HepG2 (cell line): ENCODE results near the gene TBC1D16. TPM values are rescaled to one million over a fixed set of nuclear protein-coding genes. Genes with fewer than 3 reads are reported as not detected.
A peak's percentile ranks its signal among the peaks of the same experiment; 100 is the strongest.

ENCODE experiments used
- ATAC-seq: fragments of 200-7000 bp; cut with Tn5 transposase; 3 replicates; pipeline ENCODE4 v1.9.1; 2020; ENCODE audit warnings: mild to moderate bottlenecking, moderate library complexity
- BruUV-seq: library from RNA; stranded (reverse); fragments of 400-500 nt; replicated peaks from 2 replicates; lab custom pipeline; 2021; lab: Mats Ljungman, UMichigan
- CTCF ChIA-PET: fragments of 300-600 bp; formaldehyde crosslinking; extraction: SDS; loops from one replicate; lab custom pipeline; 2021; ENCODE audit warnings: low total read pairs, inconsistent platforms, low intra/inter-chr PET ratio; lab: Yijun Ruan, JAX
- POLR2A ChIA-PET: fragments of 350-600 bp; sonication (Branson Sonifier 250); formaldehyde crosslinking; loops from one replicate; lab custom pipeline; 2020; ENCODE audit warnings: antibody characterized with exemption, inconsistent platforms; lab: Yijun Ruan, JAX
- DNase-seq: peaks from one replicate; pipeline ENCODE4 v3.0.0-alpha.2; 2015; ENCODE audit warnings: low spot score
- FAIRE-seq: peaks from 3 replicates; lab custom pipeline; 2011; peaks lifted over from hg19 to GRCh38; lab: Jason Lieb, UNC
- H2AFZ ChIP-seq: one replicate; pipeline ENCODE4 v1.6.1; 2011; ENCODE audit warnings: low read length, inconsistent platforms
- H3K27ac ChIP-seq: fragments of 300-600 bp; 3 replicates; pipeline ENCODE4 v1.8.0; 2011; ENCODE audit warnings: mixed run types, mild to moderate bottlenecking, mixed read lengths, low read length, inconsistent platforms; ENCODE audit not compliant: insufficient read depth; ENCODE audit errors: extremely low read length
- H3K27me3 ChIP-seq, 2 experiments: fragments of 200-600 bp in 1 of 2; 2 replicates in 1 of 2; 3 replicates in 1 of 2; pipeline versions ENCODE4 v1.6.0 to v1.8.0; 2011; ENCODE audit warnings: low read length in 2 of 2, mild to moderate bottlenecking in 2 of 2, moderate library complexity in 2 of 2, inconsistent platforms in 1 of 2; ENCODE audit not compliant: insufficient read depth in 2 of 2, control insufficient read depth in 1 of 2
- H3K36me3 ChIP-seq, 2 experiments: fragments of 200-600 bp in 1 of 2; replicated peaks in 1 of 2; 2 replicates in 1 of 2; 3 replicates in 1 of 2; pipeline versions ENCODE4 v1.5.1 to v1.8.0; 2011; ENCODE audit warnings: low read length in 2 of 2, inconsistent platforms in 1 of 2; ENCODE audit not compliant: insufficient read depth in 2 of 2, control insufficient read depth in 1 of 2
- H3K4me1 ChIP-seq: 2 replicates; pipeline ENCODE4 v1.5.1; 2012; ENCODE audit warnings: low read length, inconsistent platforms; ENCODE audit not compliant: insufficient read depth
- H3K4me2 ChIP-seq: 2 replicates; pipeline ENCODE4 v1.6.0; 2011; ENCODE audit warnings: low read depth, low read length, inconsistent platforms
- H3K4me3 ChIP-seq, 3 experiments: fragments of 200-600 bp in 1 of 3; sonication (generic), shearing (Covaris generic) in 1 of 3; replicated peaks in 1 of 3; 2 replicates each; pipeline ENCODE4 v1.5.1; 2011 to 2016; ENCODE audit warnings: low read length in 3 of 3, inconsistent platforms in 2 of 3, low read depth in 2 of 3, mild to moderate bottlenecking in 2 of 3, control low read depth in 1 of 3, mixed read lengths in 1 of 3; ENCODE audit not compliant: insufficient read depth in 1 of 3
- H3K79me2 ChIP-seq: one replicate; pipeline ENCODE4 v1.6.1; 2011; ENCODE audit warnings: low read length, inconsistent platforms; ENCODE audit not compliant: insufficient read depth
- H3K9ac ChIP-seq: 2 replicates; pipeline ENCODE4 v1.6.0; 2011; ENCODE audit warnings: mild to moderate bottlenecking, low read depth, low read length, inconsistent platforms; ENCODE audit not compliant: insufficient read depth
- H3K9me3 ChIP-seq: 2 replicates; pipeline ENCODE4 v1.5.1; 2012; ENCODE audit warnings: mild to moderate bottlenecking, low read length
- H4K20me1 ChIP-seq: 2 replicates; pipeline ENCODE4 v1.6.0; 2011; ENCODE audit warnings: inconsistent platforms, mild to moderate bottlenecking, low read length, moderate library complexity; ENCODE audit not compliant: insufficient read depth
- AGO2 ChIP-seq: fragments of 200-400 bp; formaldehyde crosslinking; optimal IDR thresholded peaks from 2 replicates; pipeline ENCODE3; 2017; ENCODE audit warnings: mild to moderate bottlenecking, low read depth, low read length, moderate library complexity
- ELF3 ChIP-seq: IDR thresholded peaks from 2 replicates; pipeline ENCODE4 v1.6.1; 2016; ENCODE audit warnings: missing genetic modification reagents, missing compliant biosample characterization
- ELK4 ChIP-seq: sonication (generic); formaldehyde crosslinking; IDR thresholded peaks from 2 replicates; pipeline ENCODE4 v1.9.0; 2021; ENCODE audit warnings: missing genetic modification reagents, borderline replicate concordance
- NCOR1 ChIP-seq: fragments of 200-600 bp; sonication (generic); IDR thresholded peaks from 2 replicates; pipeline ENCODE4 v1.7.0; 2017; ENCODE audit warnings: antibody characterized with exemption, low read length, borderline replicate concordance
- TFDP1 ChIP-seq: IDR thresholded peaks from 2 replicates; pipeline ENCODE4 v1.6.1; 2016; ENCODE audit warnings: missing compliant biosample characterization, missing genetic modification reagents, borderline replicate concordance
- THAP11 ChIP-seq: IDR thresholded peaks from 2 replicates; pipeline ENCODE4 v1.6.1; 2016; ENCODE audit warnings: missing biosample characterization, missing genetic modification reagents
- TIGD3 ChIP-seq: sonication (generic); formaldehyde crosslinking; IDR thresholded peaks from 2 replicates; pipeline ENCODE4 v1.5.1; 2020; ENCODE audit warnings: mild to moderate bottlenecking, missing genetic modification reagents, borderline replicate concordance
- ZC3H13 ChIP-seq: sonication (generic); formaldehyde crosslinking; IDR thresholded peaks from 2 replicates; pipeline ENCODE4 v1.8.1; 2023; ENCODE audit warnings: mild to moderate bottlenecking, missing genetic modification reagents, moderate library complexity
- ZKSCAN1 ChIP-seq: fragments of 150-350 bp; IDR thresholded peaks from 2 replicates; pipeline ENCODE4 v1.6.1; 2014; ENCODE audit warnings: low read length
- ZNF318 ChIP-seq: sonication (generic); formaldehyde crosslinking; IDR thresholded peaks from 2 replicates; pipeline ENCODE4 v1.4.0; 2020; ENCODE audit warnings: mild to moderate bottlenecking, missing genetic modification reagents
- ZNF598 ChIP-seq: sonication (generic); formaldehyde crosslinking; IDR thresholded peaks from 2 replicates; pipeline ENCODE4 v1.5.1; 2020; ENCODE audit warnings: mild to moderate bottlenecking, missing genetic modification reagents, borderline replicate concordance
- ZNF614 ChIP-seq: IDR thresholded peaks from 2 replicates; pipeline ENCODE4 v1.6.1; 2018; ENCODE audit warnings: missing biosample characterization, missing genetic modification reagents, inconsistent platforms, borderline replicate concordance
- ZNF788 ChIP-seq: sonication (generic); formaldehyde crosslinking; IDR thresholded peaks from 2 replicates; pipeline ENCODE4 v1.5.0; 2020; ENCODE audit warnings: mild to moderate bottlenecking, missing genetic modification reagents, borderline replicate concordance
- WGBS: methylation state at CpG from one replicate; pipeline ENCODE4 v1.1.6; 2017; ENCODE audit warnings: low lambda C conversion rate; 5-methylcytosine and 5-hydroxymethylcytosine counted together
- in situ Hi-C: cut with HindIII; loops from 2 replicates; pipeline ENCODE4 v1.10.0; 2017; ENCODE audit warnings: low pct_unique_long_range_greater_than_20kb; ENCODE audit not compliant: extremely low pct_ligation_motif_present
- intact Hi-C: fragments of 100-400 bp; cut with micrococcal nuclease; formaldehyde crosslinking; loops from one replicate; pipeline ENCODE4 v1.10.0; 2022; ENCODE audit not compliant: unreplicated experiment
- polyA plus RNA-seq, 8 experiments: library from polyadenylated mRNA; depleted of rRNA in 3 of 8; stranded (reverse) in 7 of 8; unstranded in 1 of 8; fragments of >200 nt; fragmentation: Illumina TruSeq in 4 of 8; extraction: Trizol in 4 of 8; gene quantifications; 2 replicates each; pipeline versions ENCODE4 v1.2.1 to v1.2.3, GENCODE V29; 2011 to 2016; ENCODE audit warnings: low read depth in 4 of 8, missing spikeins in 1 of 8, mixed read lengths in 1 of 8; ENCODE audit not compliant: insufficient read depth in 1 of 8
- total RNA-seq, 5 experiments: library from RNA; depleted of rRNA; stranded (reverse); fragments of >200 nt; fragmentation: Illumina TruSeq; extraction: Trizol; gene quantifications; 2 replicates each; pipeline ENCODE4 v1.2.3, GENCODE V29; 2016; ENCODE audit warnings: low read depth in 1 of 5

TBC1D16 gene
- total and polyA plus RNA-seq, 2 of the 13 experiments (the other 11 are each of a cell fraction or from before 2014, with no cell fraction given): 14.9 to 24.9 TPM

- POLR2A ChIA-PET: interaction anchor here (0.9 to 10.9 kb wide), 8 partner anchors 9 to 188 kb away, joined by 3 to 333 read pairs (median 38); partner anchors contain the start of genes CBX4 and CBX8
- no peaks in the 10 kb centered on the region for H3K36me3 ChIP-seq
- BruUV-seq: no TSS peak
- peak; percentile 59 for DNase-seq
- FAIRE-seq: peak; percentile 64
- H3K79me2 ChIP-seq: peaks cover 12% of the 10 kb centered on the region
- no peak for ATAC-seq
- no peak overlapping the region for H3K4me3 ChIP-seq
- CTCF ChIA-PET: no interaction called here
- in situ Hi-C loops: no loop called here
- no peaks in the 10 kb centered on the region for H3K9me3 ChIP-seq
- intact Hi-C loops: loop anchor here (5.0 kb wide), 1 partner anchor 243 kb away; no protein-coding TSS in a partner anchor
- WGBS: 61% methylated on average over 6 of the region's 10 CpGs
- H3K27me3 ChIP-seq: no peaks in the 10 kb centered on the region
- peaks cover 59% of the 10 kb centered on the region for H3K4me1 ChIP-seq
- H3K4me2 ChIP-seq: no peak overlapping the region
- H4K20me1 ChIP-seq: no peaks in the 10 kb centered on the region
- no peak overlapping the region for H3K9ac ChIP-seq
- no peak overlapping the region for H2AFZ ChIP-seq
- no peak overlapping the region for H3K27ac ChIP-seq
- TF ChIP-seq NCOR1: peak; percentile 85; the same call in 1 of the 2 replicates
- TF ChIP-seq TFDP1 (CRISPR knock-in tag): no peak
- TF ChIP-seq ZKSCAN1: no peak
- no peak for TF ChIP-seq THAP11 (CRISPR knock-in tag)
- no peak for TF ChIP-seq ZC3H13
- TF ChIP-seq ZNF614 (CRISPR knock-in tag): no peak
- no peak for TF ChIP-seq ZNF788 (CRISPR knock-in tag)
- no peak for TF ChIP-seq TIGD3 (CRISPR knock-in tag)
- TF ChIP-seq AGO2: no peak
- TF ChIP-seq ELF3 (CRISPR knock-in tag): no peak
- TF ChIP-seq ELK4 (CRISPR knock-in tag): no peak
- no peak for TF ChIP-seq ZNF598 (CRISPR knock-in tag)
- TF ChIP-seq ZNF318 (CRISPR knock-in tag): no peak
Measured at GRCh38 chr17:79984877-79985276, 50.8 kb downstream of the TBC1D16 start.
